Measurements from ENCODE around the gene CHN1.

GRCh38 chr2:174780191-174780840 is 224.9 kb downstream of the CHN1 start:
- TF ChIP-seq POLR2AphosphoS5 (IDR thresholded peaks at IDR 0.05; ENCODE audit: low read depth, low read length) (no peak), POLR2A (IDR thresholded peaks at IDR 0.05; ENCODE audit: low read depth, low read length) (no peak), POU2F2 (IDR thresholded peaks at IDR 0.05; ENCODE audit: low read depth, low read length) (no peak)

Data from GM12891 (cell line).